ENCODE data around the gene RERE.

RERE gene

DNA sequence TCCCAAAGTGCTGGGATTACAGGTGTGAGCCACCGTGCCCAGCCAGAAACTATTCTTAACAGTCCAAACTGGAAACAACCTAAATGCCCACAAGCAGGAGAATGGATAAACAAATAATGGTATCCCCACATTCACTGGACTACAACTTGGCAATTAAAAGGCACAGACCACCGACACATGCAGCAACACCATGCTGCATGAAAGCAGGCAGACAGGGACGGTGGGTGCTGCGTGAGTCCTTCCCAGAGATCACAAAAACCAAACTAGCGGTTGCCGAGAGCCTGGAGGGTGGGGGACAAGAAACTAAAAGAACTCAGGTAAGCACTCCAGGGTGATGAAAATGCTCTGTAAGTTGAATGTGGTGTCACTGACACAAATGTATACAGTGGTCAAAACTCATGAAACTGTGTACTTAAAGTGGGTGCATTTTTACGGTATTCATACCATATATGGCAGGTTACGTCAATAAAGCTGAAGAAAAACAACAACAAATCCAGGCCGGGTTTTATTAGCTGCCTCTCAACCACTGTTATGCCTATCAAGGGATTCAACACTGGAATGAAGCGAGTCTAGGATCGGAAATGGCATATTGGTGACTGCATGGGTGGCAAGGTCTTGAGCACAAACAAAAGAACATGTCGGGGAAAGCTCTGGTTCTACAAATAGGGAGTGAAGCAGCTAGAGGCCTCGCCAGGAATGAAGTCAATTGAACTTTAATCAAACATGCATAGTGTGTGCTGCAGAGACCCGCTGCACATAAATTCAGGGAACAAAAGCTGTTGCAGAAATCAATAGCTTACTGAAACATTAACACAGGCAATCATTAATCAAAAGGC lies 447.2 kb downstream of the RERE start:
- peak; percentile 9 for DNase-seq

- DNase-seq = no peak
Measured at GRCh38 chr1:8368956-8369639, 448.3 kb downstream of the RERE start.

DNA sequence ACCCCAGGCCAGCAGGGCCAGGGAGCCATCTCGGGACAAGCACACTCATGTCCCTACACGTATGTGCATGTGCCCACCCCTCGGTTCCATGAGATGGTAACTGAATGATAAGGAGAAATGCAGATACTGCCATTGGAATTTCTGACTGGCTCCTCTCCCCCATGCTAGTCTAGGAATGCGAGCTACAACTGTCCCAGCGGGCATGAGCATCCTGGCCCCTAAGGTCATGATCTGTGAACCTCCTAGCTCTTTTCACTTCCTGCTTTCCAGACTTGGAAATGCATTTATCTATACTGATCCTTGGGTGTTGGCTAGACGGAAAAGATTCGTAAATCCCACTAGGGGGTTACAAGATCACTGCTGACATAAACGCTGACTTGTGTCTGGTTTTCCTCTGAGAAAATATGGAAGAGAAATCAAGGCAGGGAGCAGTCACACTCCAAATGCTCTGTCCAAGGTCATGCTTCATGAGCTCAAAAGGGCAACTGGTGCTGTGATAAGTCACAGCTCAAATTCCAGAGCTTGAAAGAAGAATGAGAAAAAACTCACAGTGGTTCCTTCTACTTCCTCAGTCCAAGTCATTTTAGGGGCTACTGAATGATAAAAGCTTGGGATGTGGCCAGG lies 449.8 kb downstream of the RERE start:
- no peak for DNase-seq

- no peak for DNase-seq
Measured at GRCh38 chr1:8365661-8366362, 451.6 kb downstream of the RERE start.

DNA sequence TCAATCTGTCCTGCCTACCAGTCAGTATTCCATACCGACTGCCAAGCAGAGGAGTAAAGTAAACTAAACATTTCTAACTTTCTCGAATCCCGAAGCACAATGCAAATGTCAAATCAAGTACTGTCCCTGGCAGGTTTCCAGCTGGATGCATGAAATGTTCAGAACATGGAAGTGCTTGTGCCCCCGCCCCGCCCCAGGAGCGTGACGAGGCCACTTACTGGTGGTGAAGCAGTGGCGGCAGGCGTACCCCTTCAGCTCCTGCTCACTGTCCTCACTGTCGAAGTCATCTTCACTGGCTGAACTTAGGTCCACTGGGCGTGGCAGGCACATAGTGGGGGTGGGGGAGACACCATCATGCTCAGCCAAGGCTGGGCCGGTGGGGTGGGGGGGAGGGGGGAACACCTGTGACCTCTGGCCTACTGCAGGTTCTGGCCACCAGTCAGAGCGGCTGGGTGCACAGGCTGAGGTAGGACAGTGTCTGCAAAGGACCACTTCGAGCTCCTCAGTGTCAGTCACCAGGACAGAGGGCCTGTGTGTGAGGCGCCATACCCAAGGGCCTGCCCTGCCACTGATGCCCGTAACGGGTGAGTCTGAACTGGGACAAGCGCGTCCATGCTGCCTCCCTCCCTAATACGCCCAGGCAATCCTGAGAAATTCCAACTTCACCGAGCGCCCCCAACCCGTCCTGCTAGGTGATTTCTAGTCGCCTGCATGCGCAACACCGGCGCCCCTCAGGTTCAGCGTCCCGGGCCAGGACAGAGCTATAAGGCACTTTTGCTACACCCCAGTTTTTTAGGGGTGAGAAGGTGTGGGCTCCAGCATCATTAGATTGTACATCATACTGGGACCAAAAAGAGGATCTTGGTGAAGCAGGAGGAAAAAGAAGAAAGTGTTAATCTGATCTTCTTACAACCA lies 452.7 kb downstream of the RERE start:
- no peak for DNase-seq

DNA sequence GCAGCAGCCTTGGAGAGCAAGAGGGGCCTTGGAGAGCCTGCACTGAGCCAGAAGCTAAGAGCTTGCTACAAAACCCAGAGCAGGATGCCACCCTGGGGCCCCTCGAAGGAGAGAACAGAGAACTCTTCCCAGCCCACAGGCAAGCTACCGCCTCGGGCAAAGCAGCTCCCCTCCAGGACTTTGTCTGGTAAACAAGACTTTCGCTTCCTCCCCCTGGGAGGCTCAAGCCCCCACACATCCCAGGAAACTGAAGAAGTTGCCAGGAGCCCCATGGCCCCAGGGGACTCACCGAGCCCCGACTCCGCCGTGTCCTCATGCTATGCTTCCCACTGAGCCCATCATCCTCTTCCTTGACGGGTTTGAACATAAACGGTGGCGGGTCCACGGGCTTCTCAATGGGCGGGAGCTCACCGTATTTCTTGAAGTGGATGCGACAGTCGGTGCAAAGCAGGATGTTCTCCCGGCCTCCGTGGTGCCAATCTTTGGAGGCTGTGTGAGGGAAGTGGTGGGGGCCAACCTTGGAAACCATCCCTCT lies 453.6 kb downstream of the RERE start:
- no peak for DNase-seq

- DNase-seq = no peak
Measured at GRCh38 chr1:8363186-8363766, 454.2 kb downstream of the RERE start.

GRCh38 chr1:8362701-8363101 lies 454.7 kb downstream of the RERE start:
- DNase-seq = no peak

GRCh38 chr1:8361198-8361849 lies 456.1 kb downstream of the RERE start:
- no peak for DNase-seq

DNA sequence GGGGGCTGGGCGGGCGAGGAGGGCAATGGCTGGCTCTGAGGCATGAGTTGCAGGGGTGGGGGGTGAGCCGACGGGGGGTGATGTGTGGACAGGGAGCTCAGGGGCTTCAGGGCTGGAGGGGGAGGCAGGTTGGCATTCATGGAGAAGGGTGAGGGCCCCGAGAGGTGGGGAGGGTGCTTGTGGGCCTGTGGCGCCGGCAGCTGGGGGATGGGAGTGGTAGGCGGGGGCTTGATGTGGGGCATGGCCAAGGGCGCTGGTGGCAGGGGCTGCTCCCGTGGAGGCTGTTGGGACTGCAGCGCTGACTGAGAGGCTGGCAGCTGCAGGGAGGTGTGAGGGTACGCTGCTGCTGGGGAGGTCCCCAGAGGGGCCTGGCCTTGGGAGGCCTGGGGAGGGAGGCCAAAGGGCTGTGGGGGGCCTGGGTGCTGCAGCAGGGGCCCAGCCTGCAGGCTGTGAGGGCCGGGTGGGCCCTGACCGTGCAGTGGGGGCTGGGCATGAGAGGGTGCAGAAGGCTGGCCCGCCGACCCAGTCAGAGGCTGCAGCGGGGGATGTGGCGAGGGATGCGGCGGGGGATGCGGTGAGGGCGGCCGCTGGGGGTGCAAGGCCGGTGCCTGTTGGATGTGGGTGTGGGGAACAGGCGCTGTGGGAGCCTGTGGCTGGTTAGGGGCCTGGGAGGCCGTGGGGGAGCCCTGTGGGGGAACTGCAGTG lies 456.8 kb downstream of the RERE start:
- no peak for DNase-seq

DNA sequence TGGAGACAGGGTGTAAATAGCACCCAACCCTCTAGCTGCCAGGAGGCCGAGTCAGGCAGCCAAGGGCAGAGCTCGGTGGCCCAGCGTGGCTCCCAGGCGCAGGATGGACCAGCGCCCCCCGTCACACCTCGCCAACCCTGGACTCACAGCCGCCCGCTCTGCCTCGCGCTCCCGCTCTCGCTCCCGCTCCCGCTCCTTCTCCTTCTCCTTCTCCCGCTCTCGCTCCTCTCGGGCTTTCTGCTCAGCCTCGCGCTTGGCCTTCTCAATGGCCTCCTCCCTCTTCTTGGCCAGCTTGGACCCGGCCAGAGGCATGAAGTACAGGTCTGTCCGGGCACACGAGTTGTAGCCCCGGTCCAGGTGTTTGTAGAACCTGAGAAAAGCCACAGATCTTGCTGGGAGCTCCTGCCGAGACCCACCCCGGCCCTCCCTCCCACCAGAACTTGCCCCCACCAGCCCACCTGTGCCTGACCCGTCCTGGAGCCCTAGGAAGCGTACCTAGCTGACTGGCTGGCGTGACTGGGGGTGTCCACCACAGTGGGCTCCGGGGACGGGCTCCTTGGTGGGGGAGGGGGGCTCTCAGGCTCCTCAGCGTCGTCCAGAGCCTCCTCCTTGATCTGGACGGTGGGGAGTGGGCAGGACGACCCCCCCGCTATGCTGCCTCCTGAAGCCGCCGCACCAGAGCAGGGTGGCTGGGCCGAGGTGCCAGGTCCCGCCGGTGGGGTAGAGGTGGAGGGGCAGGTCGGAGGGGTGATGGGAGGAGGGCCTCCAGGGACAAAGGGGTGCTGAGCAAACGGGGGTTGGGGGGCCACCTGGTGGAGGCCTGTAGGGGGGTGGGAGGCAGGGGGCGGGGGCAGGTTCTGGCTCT lies 457.6 kb downstream of the RERE start:
- DNase-seq = no peak

GRCh38 chr1:8358897-8359616 lies 458.4 kb downstream of the RERE start:
- no peak for DNase-seq

GRCh38 chr1:8358241-8358896 lies 459.1 kb downstream of the RERE start:
- no peak for DNase-seq

DNA sequence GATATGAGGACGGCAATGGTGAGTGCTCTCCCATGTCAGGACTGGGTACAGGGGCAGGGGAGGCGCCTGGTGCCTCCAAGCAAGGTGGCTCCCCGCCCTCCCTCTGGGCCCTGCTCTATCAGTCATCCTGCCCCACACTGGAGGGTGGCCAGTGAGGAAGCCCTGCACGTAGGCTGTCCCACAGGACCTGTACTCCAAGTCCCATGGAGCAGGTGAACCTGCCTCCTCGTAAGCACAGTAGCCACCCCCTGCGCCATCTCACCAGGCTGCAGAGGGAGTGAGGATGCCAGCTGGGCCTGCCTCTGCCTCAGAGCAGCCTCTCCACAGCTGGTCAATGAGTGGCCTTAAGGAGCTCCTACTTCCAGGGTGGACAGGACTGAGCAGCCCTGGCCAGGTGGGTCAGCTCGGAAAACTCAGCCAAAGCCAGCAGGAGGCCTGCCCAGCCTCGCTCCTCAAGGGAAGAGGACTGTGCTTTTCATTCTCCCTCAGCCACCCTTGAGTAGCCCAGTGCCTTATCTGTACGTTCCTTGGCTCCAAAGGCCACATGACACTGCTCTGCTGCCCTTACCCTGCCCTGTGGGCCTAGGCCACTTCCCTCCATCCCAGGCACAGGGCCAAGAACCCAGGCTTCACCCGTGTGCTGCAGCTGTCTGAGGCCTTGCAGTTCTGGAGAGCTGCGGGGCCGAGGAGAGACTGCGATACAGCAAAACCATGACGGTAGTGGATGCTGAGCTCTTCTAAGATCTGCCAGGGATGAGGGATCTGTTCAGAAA lies 459.9 kb downstream of the RERE start:
- DNase-seq = no peak

DNA sequence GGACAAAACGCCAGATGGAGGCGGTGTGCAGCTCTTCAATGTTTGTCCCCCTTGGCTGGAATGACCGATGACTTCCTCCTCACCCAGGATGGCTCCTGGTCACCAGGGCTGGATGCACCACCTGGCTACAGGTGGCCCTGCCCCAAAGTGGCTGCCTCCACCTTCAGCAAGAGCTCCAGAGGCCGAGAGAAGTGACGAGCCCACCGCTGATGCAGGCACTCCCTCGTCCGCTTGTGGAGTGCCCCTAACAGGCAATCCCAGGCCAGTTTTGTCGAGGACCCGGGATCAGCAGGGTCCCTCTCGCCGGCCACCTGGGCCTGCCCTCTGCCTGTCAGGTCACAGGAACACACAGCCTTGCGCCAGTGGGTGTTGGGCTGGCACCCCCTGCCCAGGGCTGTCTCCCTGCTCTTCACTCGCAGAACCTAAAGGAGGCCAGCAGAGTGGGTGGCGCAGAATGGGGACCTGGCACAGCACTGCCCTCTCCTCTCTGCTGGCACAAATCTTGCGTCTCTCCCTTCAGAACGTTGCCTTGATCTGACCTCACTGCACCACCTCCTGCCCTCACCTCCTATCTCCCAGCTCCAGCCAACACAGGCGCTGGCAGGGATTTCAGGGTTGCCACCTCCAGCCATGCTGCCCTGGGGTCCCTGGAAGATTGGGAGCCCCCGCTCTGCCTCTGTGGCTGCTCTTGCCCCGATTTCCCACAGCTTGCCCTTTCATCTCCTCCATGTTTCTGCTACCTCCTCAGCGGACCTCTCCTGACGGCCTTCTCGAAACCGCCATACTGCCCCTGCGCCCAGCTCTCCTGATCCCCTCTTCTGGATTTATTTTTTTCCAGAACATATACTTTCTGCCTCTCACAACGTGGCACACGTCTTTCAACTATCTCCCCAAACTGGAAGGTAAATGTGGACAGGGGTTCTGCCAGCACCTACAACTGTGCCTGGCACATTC lies 460.9 kb downstream of the RERE start:
- DNase-seq = no peak

Data from NCI-H526 treated with DMSO at 0.1 percent for 48 hours (cell line).